Skeletal muscle satellite cell (primary cell): Measurements from ENCODE around the gene SYT9.

Experiments
- H3K27me3 ChIP-seq: 2 replicates; pipeline ENCODE4 v1.7.0; 2013; ENCODE audit warnings: low read length; ENCODE audit not compliant: control insufficient read depth, insufficient read depth
- H3K36me3 ChIP-seq: 2 replicates; pipeline ENCODE4 v1.7.0; 2013; ENCODE audit warnings: mild to moderate bottlenecking, control low read depth, low read length; ENCODE audit not compliant: insufficient read depth
- H3K4me1 ChIP-seq: 2 replicates; pipeline ENCODE4 v1.7.0; 2013; ENCODE audit warnings: low read length; ENCODE audit not compliant: control insufficient read depth, insufficient read depth
- H3K4me2 ChIP-seq: 2 replicates; pipeline ENCODE4 v1.7.0; 2013; ENCODE audit warnings: mild to moderate bottlenecking, low read length
- H3K4me3 ChIP-seq: 2 replicates; pipeline ENCODE4 v1.7.0; 2013; ENCODE audit warnings: low read length
- H3K9ac ChIP-seq: 2 replicates; pipeline ENCODE4 v1.7.0; 2013; ENCODE audit warnings: mild to moderate bottlenecking, low read depth, low read length, moderate library complexity
- H3K9me3 ChIP-seq: replicated peaks from 2 replicates; pipeline ENCODE4 v1.7.0; 2013; ENCODE audit warnings: mild to moderate bottlenecking, control low read depth, low read length

The SYT9 gene

DNA sequence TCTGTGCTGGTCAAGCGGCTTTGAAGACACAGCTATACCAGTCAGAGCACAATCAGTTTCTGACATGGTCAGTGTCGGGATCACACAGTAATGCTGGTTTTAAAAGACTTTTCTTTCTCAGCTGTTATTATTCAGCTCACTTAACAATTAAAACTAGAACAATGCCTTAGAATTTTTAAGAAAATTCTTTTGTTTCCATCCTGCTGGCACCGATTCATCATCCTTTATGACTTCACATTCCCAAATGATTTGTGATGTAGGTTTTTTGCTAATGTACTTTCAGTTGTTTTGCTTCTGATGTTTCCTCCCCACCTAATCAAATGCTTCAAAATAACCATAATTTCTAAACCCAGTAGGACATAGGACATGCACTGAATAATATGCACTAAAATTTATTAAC, 199.1 kb downstream of the SYT9 start:
- Histone ChIP-seq H3K4me1 (no peaks in the 10 kb centered on the region), H3K4me2 (no peak overlapping the region), H3K9me3 (no peaks in the 10 kb centered on the region), H3K4me3 (no peak overlapping the region), H3K9ac (no peak overlapping the region), H3K27me3 (peaks cover 13% of the 10 kb centered on the region), H3K36me3 (no peaks in the 10 kb centered on the region)

DNA sequence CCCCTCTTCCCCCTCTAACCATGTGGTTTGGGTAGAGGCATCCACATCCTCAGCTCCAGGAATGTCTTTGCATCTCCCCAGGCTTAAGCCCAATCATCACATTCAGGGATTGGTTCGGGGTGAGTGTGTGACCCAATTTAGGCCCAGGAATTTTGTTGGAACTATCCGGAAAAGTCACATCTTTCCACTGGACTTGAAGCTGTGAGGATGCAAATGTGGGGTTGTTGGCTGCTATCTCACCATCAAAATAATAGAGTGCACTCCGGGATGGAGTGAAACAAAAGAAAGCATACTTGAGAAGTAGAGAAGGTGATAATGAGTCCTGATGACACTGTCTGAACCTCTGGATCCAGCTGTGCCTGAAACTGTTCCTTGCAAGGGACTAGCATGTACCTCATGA, 199.8 kb downstream of the SYT9 start:
- no peaks in the 10 kb centered on the region for H3K9me3 ChIP-seq

DNA sequence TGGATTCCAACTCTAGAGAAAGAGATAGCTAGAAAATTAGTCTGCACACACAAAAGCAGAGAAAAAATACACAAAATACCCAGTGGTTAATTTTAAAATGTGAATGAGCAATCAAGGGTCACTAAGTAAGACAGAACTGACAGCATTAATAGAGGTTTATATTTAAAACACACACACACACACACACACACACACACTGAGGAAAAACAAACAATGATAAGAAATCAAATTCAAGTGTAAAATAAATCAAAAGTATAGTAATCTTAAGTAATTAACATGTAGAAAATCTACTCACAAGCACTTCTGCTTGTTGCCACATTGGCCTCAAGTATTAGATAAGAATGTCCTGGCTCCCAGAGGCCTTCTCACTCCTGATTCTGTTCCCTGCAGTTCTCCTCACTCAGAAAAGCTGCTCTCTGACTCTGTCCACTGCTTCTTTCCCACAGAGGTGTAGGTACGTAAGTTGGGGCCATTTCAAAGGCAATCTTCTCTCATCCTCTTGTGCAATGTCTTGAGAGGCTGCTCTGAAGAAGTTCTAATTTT, 200.3 kb downstream of the SYT9 start:
- Histone ChIP-seq H3K9ac (no peak overlapping the region), H3K9me3 (no peaks in the 10 kb centered on the region), H3K27me3 (peaks cover 10% of the 10 kb centered on the region), H3K36me3 (no peaks in the 10 kb centered on the region), H3K4me2 (no peak overlapping the region), H3K4me1 (no peaks in the 10 kb centered on the region), H3K4me3 (no peak overlapping the region)

More for the DNA sequence above, 199.8 kb downstream of the SYT9 start:
- Histone ChIP-seq H3K9ac (no peak overlapping the region), H3K4me3 (no peak overlapping the region), H3K4me1 (no peaks in the 10 kb centered on the region), H3K36me3 (no peaks in the 10 kb centered on the region), H3K4me2 (no peak overlapping the region), H3K27me3 (peaks cover 10% of the 10 kb centered on the region)

DNA sequence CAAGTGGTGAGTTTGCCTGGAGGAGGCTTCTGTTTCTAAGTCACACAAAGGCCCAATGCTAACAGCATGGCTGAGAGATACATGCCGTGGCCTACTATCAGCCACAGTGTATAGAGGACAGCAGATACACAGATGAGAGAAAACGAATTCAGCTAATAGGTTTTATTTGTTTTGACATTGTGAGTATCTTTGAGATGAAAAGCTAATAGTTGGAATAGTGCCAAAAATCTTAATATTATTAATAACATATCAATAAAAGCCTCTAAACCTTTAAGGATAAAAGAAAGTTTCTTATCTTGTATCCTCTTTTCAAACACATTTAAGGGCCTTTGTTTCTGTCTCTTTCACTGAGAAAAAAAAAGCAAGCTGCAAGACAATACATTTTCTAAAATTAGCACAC, 203.2 kb downstream of the SYT9 start:
- H3K36me3 ChIP-seq: no peaks in the 10 kb centered on the region
- H3K4me3 ChIP-seq: no peak overlapping the region
- H3K9ac ChIP-seq: no peak overlapping the region
- no peaks in the 10 kb centered on the region for H3K4me1 ChIP-seq
- H3K4me2 ChIP-seq: no peak overlapping the region
- H3K9me3 ChIP-seq: no peaks in the 10 kb centered on the region
- peaks cover 5% of the 10 kb centered on the region for H3K27me3 ChIP-seq

DNA sequence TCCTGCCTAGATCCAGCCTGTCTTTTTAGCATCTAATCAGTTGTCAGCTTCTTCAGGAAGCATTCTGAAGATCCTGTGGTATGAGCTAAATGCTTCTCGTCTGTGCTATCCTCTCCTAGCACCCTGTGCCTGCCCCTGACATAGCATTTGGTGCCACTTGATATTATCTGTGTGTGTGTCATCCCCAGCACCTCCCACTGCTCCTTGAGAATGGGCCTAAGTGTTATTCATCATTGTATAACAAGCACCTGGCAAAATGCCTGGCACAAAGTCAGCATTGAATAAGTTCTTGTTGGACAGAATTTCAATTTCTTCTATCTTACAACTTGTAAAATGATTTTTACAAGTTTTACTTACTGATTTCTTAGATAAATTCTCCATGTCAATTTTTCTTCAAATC, 205.5 kb downstream of the SYT9 start:
- Histone ChIP-seq H3K4me1 (no peaks in the 10 kb centered on the region), H3K4me2 (no peak overlapping the region), H3K36me3 (no peaks in the 10 kb centered on the region), H3K9ac (no peak overlapping the region), H3K9me3 (no peaks in the 10 kb centered on the region), H3K4me3 (no peak overlapping the region), H3K27me3 (no peaks in the 10 kb centered on the region)

DNA sequence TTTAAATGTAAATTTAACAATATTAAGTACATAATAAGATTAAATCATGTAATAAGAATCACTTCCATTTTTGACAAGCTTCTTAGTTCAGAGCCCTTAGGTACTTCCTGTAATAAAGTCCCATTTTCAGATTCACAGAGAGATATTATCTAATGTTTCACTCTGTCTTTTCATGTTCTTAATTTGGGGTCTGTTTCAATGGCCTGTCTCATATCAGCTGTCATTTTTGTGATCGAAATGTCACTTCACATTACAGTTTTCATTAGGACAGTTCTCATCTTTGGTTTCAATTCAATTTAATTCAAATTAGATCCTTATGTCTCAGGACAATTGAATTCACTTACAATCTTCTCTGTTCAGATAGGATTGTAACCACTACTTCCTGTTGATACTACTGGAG, 211.0 kb downstream of the SYT9 start:
- Histone ChIP-seq H3K4me3 (no peak overlapping the region), H3K36me3 (no peaks in the 10 kb centered on the region), H3K27me3 (no peaks in the 10 kb centered on the region), H3K9me3 (no peaks in the 10 kb centered on the region), H3K4me1 (no peaks in the 10 kb centered on the region), H3K9ac (no peak overlapping the region), H3K4me2 (no peak overlapping the region)

DNA sequence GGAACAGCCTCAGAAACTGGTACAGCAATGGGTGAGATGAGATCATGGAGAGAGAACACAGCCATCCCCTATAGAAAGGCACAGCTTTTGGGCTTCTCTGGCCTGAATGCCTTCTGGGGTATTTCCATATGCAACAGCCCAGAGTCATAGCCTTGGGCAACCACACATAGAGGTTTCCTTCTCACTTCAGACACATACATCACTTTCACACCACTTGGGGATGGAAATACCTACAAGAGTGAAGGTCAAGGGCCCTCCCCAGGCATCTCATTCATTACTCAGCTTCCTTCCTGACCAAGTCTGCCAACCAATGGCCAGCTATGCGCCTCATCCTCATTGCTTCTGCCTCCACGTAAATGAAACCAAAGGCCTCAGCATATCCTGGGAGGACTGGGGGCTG, 215.9 kb downstream of the SYT9 start:
- Histone ChIP-seq H3K27me3 (no peaks in the 10 kb centered on the region), H3K4me2 (no peak overlapping the region), H3K4me3 (no peak overlapping the region), H3K9me3 (no peaks in the 10 kb centered on the region), H3K9ac (no peak overlapping the region), H3K4me1 (no peaks in the 10 kb centered on the region), H3K36me3 (no peaks in the 10 kb centered on the region)

DNA sequence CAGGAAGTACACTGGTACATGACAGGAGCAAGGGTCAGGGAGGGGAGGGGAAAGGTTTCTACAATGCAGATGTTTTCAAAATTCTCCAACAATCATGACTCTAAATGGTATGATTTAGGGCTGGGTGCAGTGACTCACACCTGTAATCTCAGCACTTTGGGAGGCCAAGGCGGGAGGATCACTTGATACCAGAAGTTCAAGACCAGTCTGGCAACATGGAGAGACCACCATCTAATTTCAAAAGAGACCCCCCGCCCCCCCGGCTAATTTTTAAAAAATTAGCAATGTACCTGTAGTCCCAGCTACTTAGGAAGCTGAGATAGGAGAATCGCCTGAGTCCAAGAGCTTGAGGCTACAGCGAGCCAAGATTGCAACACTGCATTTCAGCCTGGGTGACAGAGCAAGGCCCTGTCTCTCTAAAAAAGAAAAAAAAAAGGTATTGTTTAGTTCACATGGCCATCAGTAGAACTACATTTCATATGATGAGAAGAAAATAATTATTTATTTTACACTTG, 217.7 kb downstream of the SYT9 start:
- Histone ChIP-seq H3K9ac (no peak overlapping the region), H3K4me2 (no peak overlapping the region), H3K27me3 (no peaks in the 10 kb centered on the region), H3K4me3 (no peak overlapping the region), H3K9me3 (no peaks in the 10 kb centered on the region), H3K36me3 (no peaks in the 10 kb centered on the region), H3K4me1 (no peaks in the 10 kb centered on the region)

DNA sequence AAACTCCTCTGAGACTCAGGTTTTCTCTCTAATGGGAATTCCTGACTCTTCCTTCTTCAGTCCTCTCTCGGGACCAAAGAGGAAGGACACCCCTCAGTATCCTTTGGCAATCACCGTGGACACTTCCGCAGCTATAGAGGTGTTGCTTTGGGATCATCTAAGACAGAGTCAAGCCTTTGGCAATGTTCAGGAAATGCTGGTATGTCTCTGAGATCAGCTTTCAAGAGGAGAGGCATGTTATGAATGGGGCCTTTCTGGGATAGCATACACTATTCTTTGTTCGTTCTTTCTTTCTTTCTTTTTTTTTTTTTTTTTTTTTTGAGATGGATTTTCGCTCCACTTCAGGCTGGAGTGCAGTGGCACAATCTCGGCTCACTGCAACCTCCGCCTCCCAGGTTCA, 219.4 kb downstream of the SYT9 start:
- no peaks in the 10 kb centered on the region for H3K9me3 ChIP-seq
- no peaks in the 10 kb centered on the region for H3K36me3 ChIP-seq
- no peaks in the 10 kb centered on the region for H3K4me1 ChIP-seq

DNA sequence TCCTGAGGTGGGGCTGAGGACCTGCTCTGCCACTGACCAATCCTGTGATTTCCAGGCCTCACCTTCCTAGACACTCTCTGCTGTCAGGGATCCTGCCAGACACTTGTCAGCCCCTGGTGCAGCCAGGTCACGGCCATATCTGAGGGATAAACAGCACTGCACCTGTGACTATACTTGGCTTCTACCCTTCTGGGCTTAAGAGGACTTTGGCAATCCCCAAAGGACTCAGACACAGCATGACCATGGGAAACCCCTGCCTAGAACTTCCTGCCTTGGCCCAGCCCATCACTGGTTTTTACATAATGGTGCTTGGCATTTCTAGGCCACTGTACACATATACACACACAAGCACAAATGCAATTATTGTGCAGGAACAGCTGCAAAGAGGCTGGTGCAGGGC, 222.0 kb downstream of the SYT9 start:
- H3K4me1 ChIP-seq: no peaks in the 10 kb centered on the region
- no peaks in the 10 kb centered on the region for H3K9me3 ChIP-seq
- H3K4me2 ChIP-seq: no peak overlapping the region
- H3K27me3 ChIP-seq: no peaks in the 10 kb centered on the region
- H3K4me3 ChIP-seq: no peak overlapping the region
- no peak overlapping the region for H3K9ac ChIP-seq
- H3K36me3 ChIP-seq: no peaks in the 10 kb centered on the region

More for the DNA sequence above, 219.4 kb downstream of the SYT9 start:
- Histone ChIP-seq H3K27me3 (no peaks in the 10 kb centered on the region), H3K4me2 (no peak overlapping the region), H3K4me3 (no peak overlapping the region), H3K9ac (no peak overlapping the region)

DNA sequence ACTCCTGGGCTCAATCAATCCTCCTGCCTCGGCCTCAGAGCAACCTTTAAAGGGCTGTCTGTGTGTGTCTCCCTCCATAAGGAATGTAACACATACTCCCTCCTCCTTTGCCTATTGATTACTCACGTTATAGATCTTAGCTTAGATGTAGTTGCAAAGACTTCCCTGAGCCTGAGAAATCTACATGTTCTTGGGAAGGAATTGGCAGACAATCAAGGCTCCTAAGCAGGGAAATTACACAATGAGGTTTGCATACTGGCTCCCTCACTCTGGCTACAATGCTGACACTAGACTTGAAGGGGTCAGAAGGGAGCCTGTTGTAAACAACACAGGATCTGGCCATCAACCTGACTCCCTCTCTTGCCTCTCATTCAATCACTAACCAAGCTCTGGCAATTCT, 228.4 kb downstream of the SYT9 start:
- H3K4me1 ChIP-seq: no peaks in the 10 kb centered on the region
- H3K9me3 ChIP-seq: no peaks in the 10 kb centered on the region
- no peaks in the 10 kb centered on the region for H3K36me3 ChIP-seq
- H3K4me2 ChIP-seq: no peak overlapping the region
- no peak overlapping the region for H3K4me3 ChIP-seq
- H3K27me3 ChIP-seq: peaks cover 4% of the 10 kb centered on the region
- H3K9ac ChIP-seq: no peak overlapping the region

DNA sequence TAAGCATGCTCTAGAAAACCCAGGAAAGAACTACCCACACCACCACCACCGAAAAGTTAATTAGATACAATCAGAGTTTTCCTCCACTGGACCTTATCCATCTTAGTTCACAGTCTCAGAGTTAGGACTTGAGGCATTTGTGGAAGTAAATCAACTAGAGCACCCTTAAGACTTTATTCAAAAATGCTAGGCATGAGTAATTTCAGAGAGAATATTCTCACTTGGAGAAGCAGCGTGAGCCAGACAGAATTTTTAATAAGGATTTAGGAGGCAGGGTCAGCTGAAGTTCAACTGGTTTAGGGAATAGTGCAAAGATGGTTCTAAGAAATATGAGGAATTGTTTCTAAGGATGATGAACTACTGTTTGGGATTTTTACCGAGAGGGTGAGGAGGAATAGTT, 232.4 kb downstream of the SYT9 start:
- H3K36me3 ChIP-seq: no peaks in the 10 kb centered on the region
- H3K4me3 ChIP-seq: no peak overlapping the region
- H3K27me3 ChIP-seq: peaks cover 26% of the 10 kb centered on the region
- H3K9ac ChIP-seq: no peak overlapping the region
- no peaks in the 10 kb centered on the region for H3K4me1 ChIP-seq
- no peak overlapping the region for H3K4me2 ChIP-seq
- no peaks in the 10 kb centered on the region for H3K9me3 ChIP-seq
